GM23338 (cell line): Measurements from ENCODE around the gene CEP85. TPM values are rescaled to one million over a fixed set of nuclear protein-coding genes. Genes with fewer than 3 reads are reported as not detected.

Source experiments
- ATAC-seq: fragments of 200-7000 bp; cut with Tn5 transposase; 3 replicates; pipeline ENCODE4 v1.9.1; 2020
- DNase-seq: peaks from one replicate; pipeline ENCODE4 v3.0.0-alpha.2; 2015; ENCODE audit warnings: low spot score
- H2AFZ ChIP-seq: fragments of 200-600 bp; sonication (generic); 2 replicates; pipeline ENCODE4 v1.8.0; 2016; ENCODE audit warnings: antibody characterized with exemption, mild to moderate bottlenecking, moderate library complexity
- H3F3A ChIP-seq: fragments of 200-600 bp; sonication (generic); replicated peaks from 2 replicates; pipeline ENCODE4 v1.8.0; 2017; ENCODE audit warnings: antibody characterized with exemption, mixed run types, low read depth
- H3K27ac ChIP-seq: fragments of 200-600 bp; sonication (generic); 2 replicates; pipeline ENCODE4 v1.6.1; 2016; ENCODE audit warnings: low read depth
- H3K27me3 ChIP-seq: fragments of 200-600 bp; sonication (generic); 2 replicates; pipeline ENCODE4 v1.8.0; 2016; ENCODE audit warnings: mild to moderate bottlenecking, mixed run types, moderate library complexity; ENCODE audit not compliant: insufficient read depth
- H3K36me3 ChIP-seq: fragments of 200-600 bp; sonication (generic); 2 replicates; pipeline ENCODE4 v1.8.0; 2016; ENCODE audit warnings: mild to moderate bottlenecking; ENCODE audit not compliant: insufficient read depth
- H3K4me1 ChIP-seq: fragments of 200-600 bp; sonication (generic); 2 replicates; pipeline ENCODE4 v1.8.0; 2016; ENCODE audit warnings: mild to moderate bottlenecking, moderate library complexity; ENCODE audit not compliant: insufficient read depth
- H3K4me2 ChIP-seq: fragments of 200-600 bp; sonication (generic); 2 replicates; pipeline ENCODE4 v1.7.1; 2017; ENCODE audit warnings: mixed run types
- H3K4me3 ChIP-seq: fragments of 200-600 bp; sonication (generic); 2 replicates; pipeline ENCODE4 v1.6.1; 2016; ENCODE audit warnings: mixed run types
- H3K79me2 ChIP-seq: fragments of 200-600 bp; sonication (generic); replicated peaks from 2 replicates; pipeline ENCODE4 v1.8.0; 2017; ENCODE audit warnings: mild to moderate bottlenecking; ENCODE audit not compliant: insufficient read depth
- H3K9me2 ChIP-seq: fragments of 200-600 bp; sonication (generic); 2 replicates; pipeline ENCODE4 v1.8.0; 2017; ENCODE audit not compliant: insufficient read depth
- H4K20me1 ChIP-seq: fragments of 200-600 bp; sonication (generic); replicated peaks from 2 replicates; pipeline ENCODE4 v1.8.0; 2017; ENCODE audit warnings: mild to moderate bottlenecking; ENCODE audit not compliant: insufficient read depth
- H3K27ac Mint-ChIP-seq: 2 replicates; pipeline ENCODE4 v1.8.0; 2020; ENCODE audit warnings: inconsistent platforms, mild to moderate bottlenecking, moderate library complexity, mixed read lengths
- H3K27me3 Mint-ChIP-seq: 3 replicates; pipeline ENCODE4 v1.8.0; 2022; ENCODE audit warnings: low read depth, mild to moderate bottlenecking, moderate library complexity, mixed read lengths, inconsistent platforms; ENCODE audit not compliant: insufficient read depth, poor library complexity
- H3K36me3 Mint-ChIP-seq: 3 replicates; pipeline ENCODE4 v1.8.0; 2021; ENCODE audit warnings: low read depth, mild to moderate bottlenecking, inconsistent platforms, moderate library complexity, mixed read lengths
- H3K4me1 Mint-ChIP-seq: 3 replicates; pipeline ENCODE4 v1.8.0; 2020; ENCODE audit warnings: mild to moderate bottlenecking, inconsistent platforms, mixed read lengths
- H3K4me3 Mint-ChIP-seq: 3 replicates; pipeline ENCODE4 v1.8.0; 2021; ENCODE audit warnings: moderate library complexity, mild to moderate bottlenecking, inconsistent platforms, mixed read lengths
- H3K9me3 Mint-ChIP-seq: 3 replicates; pipeline ENCODE4 v1.8.0; 2020; ENCODE audit warnings: moderate library complexity, mild to moderate bottlenecking, inconsistent platforms, mixed read lengths
- EZH2 ChIP-seq: fragments of 200-600 bp; sonication (generic); IDR thresholded peaks from one replicate; pipeline ENCODE4 v1.8.0; 2017; ENCODE audit warnings: antibody characterized with exemption, mild to moderate bottlenecking, low read depth; ENCODE audit not compliant: unreplicated experiment
- EZH2phosphoT487 ChIP-seq: fragments of 200-600 bp; sonication (generic); IDR thresholded peaks from one replicate; pipeline ENCODE4 v1.8.1; 2018; ENCODE audit warnings: antibody characterized with exemption; ENCODE audit not compliant: unreplicated experiment
- JUNB ChIP-seq: IDR thresholded peaks from one replicate; pipeline ENCODE4 v1.6.1; 2016; ENCODE audit warnings: antibody characterized with exemption; ENCODE audit not compliant: unreplicated experiment
- NANOG ChIP-seq: IDR thresholded peaks from 2 replicates; pipeline ENCODE4 v1.6.1; 2016; ENCODE audit warnings: antibody characterized with exemption, borderline replicate concordance
- POLR2AphosphoS5 ChIP-seq: IDR thresholded peaks from 2 replicates; pipeline ENCODE4 v1.6.1; 2016; ENCODE audit warnings: antibody characterized with exemption, low read depth
- STAT1 ChIP-seq: IDR thresholded peaks from one replicate; pipeline ENCODE4 v1.6.1; 2016; ENCODE audit warnings: antibody characterized with exemption; ENCODE audit not compliant: unreplicated experiment
- ZNF114 ChIP-seq: fragments of 250-450 bp; sonication (Bioruptor Pico); IDR thresholded peaks from 2 replicates; pipeline ENCODE4 v1.5.0; 2020; ENCODE audit warnings: mild to moderate bottlenecking, moderate library complexity
- ZNF331 ChIP-seq: fragments of 250-450 bp; sonication (Bioruptor Pico); IDR thresholded peaks from 2 replicates; pipeline ENCODE4 v1.5.0; 2020; ENCODE audit warnings: low read depth, mild to moderate bottlenecking, moderate library complexity
- polyA plus RNA-seq: library from polyadenylated mRNA; unstranded; fragments of >200 nt; fragmentation: Nextera tagmentation; extraction: Ambion mirVana; gene quantifications from 2 replicates; pipeline ENCODE4 v1.2.1, GENCODE V29; 2016
- total RNA-seq: library from RNA; depleted of rRNA; stranded (reverse); fragments of >200 nt; shearing (Covaris generic); gene quantifications from 2 replicates; pipeline ENCODE4 v1.2.3, GENCODE V29; 2014
- TF ChIP-seq, protein P1 (sequence below): IDR thresholded peaks from one replicate; pipeline ENCODE4 v1.6.1; 2018; ENCODE audit warnings: antibody characterized with exemption; ENCODE audit not compliant: unreplicated experiment

The CEP85 gene
- total and polyA plus RNA-seq, 2 experiments from 2014 or later: 12.8 to 36.8 TPM

DNA sequence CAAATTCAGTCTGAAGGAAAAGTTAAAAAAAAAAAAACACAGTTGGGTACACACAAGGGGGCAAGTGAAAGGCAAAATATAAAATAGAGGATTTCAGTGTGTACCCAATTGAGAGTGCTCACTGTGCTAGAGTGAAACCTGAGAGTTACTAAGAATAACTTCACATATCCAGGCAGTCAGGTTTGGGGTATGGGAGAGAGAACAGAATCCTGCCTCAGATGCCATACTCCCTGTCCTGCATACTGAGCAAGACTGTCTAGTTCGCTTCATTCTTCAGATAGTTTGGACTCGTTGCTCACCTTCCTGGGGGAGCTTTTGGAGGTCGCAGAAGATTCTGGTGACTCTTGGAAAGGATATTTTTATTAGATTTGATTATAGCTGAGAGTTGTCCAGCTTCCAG, 20.4 kb downstream of the CEP85 start:
- Mint-ChIP-seq H3K4me3 (no peak overlapping the region), H3K4me1 (no peaks in the 10 kb centered on the region), H3K27me3 (peaks cover 4% of the 10 kb centered on the region), H3K9me3 (peaks cover 6% of the 10 kb centered on the region; the same call in 2 of the 3 replicates), H3K36me3 (peaks cover 78% of the 10 kb centered on the region), H3K27ac (no peak overlapping the region)
- DNase-seq (no peak), ATAC-seq (no peak)
- no peaks in the 10 kb centered on the region for H3F3A ChIP-seq
- H4K20me1 ChIP-seq: peaks cover 36% of the 10 kb centered on the region
- peaks cover 50% of the 10 kb centered on the region for H3K36me3 ChIP-seq
- no peaks in the 10 kb centered on the region for H3K9me2 ChIP-seq
- no peak overlapping the region for H3K27ac ChIP-seq
- H3K4me1 ChIP-seq: no peaks in the 10 kb centered on the region
- H3K4me2 ChIP-seq: no peak overlapping the region
- H3K4me3 ChIP-seq: no peak overlapping the region
- peaks cover 33% of the 10 kb centered on the region for H3K79me2 ChIP-seq
- TF ChIP-seq EZH2phosphoT487: no peak
- no peak for TF ChIP-seq STAT1
- H2AFZ ChIP-seq: no peak overlapping the region
- no peaks in the 10 kb centered on the region for H3K27me3 ChIP-seq

DNA sequence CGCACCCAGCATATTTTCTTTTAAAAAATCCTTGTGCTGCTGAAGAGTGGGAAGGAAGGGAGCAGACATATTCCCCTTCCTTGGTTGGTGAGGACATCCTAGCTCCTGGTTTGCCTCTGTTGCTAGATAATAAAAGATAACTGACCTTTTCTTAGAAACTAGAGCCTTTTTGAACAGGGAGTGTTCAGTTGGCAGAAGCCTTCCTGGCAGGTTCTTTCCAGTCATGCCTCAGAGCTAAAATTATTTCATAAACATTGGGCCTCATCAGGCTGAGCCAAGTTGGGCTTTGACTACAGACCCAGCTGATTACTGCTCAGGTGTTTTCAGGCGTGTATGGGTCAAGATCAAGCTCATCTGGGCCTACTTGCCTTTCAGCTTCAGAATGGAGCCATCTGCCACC, 23.2 kb downstream of the CEP85 start:
- Histone ChIP-seq H3K4me1 (no peaks in the 10 kb centered on the region), H3K79me2 (peaks cover 19% of the 10 kb centered on the region), H3K27me3 (no peaks in the 10 kb centered on the region), H3K36me3 (peaks cover 61% of the 10 kb centered on the region), H3F3A (no peaks in the 10 kb centered on the region), H3K9me2 (no peaks in the 10 kb centered on the region), H4K20me1 (peaks cover 32% of the 10 kb centered on the region), H2AFZ (no peak overlapping the region), H3K4me2 (no peak overlapping the region), H3K27ac (no peak overlapping the region), H3K4me3 (no peak overlapping the region)
- no peaks in the 10 kb centered on the region for H3K9me3 Mint-ChIP-seq
- ATAC-seq (no peak), DNase-seq (no peak)
- no peaks in the 10 kb centered on the region for H3K4me1 Mint-ChIP-seq
- peaks cover 80% of the 10 kb centered on the region for H3K36me3 Mint-ChIP-seq
- H3K27me3 Mint-ChIP-seq: peaks cover 4% of the 10 kb centered on the region
- H3K27ac Mint-ChIP-seq: no peak overlapping the region
- H3K4me3 Mint-ChIP-seq: no peak overlapping the region
- TF ChIP-seq STAT1 (no peak), POLR2AphosphoS5 (no peak), EZH2 (no peak), JUNB (no peak), ZNF331 (CRISPR knock-in tag) (no peak), NANOG (no peak), ZNF114 (no peak)

DNA sequence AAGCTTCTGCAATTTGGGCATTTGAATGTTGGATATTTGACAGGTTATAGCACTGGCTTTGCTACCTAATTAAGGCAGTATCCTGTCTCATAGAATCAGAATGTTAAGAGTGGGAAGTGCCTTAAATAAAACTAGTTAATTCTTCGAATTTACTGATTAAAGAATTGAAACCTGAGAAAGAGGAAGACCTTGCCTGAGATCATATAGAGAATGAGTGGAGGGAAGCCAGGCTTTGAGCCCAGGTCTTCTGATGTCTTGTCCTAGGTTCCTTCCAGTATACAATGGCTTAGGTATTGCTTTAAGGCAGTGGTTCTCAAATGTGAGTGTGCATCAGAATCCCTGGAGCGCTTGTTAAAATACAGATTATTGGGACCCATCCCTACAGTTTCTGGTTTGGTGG, 25.0 kb downstream of the CEP85 start:
- peaks cover 86% of the 10 kb centered on the region for H3K36me3 Mint-ChIP-seq
- Histone ChIP-seq H3K27ac (no peak overlapping the region), H3K79me2 (peaks cover 2% of the 10 kb centered on the region; the same call in 1 of the 2 replicates), H3K9me2 (no peaks in the 10 kb centered on the region), H3K27me3 (no peaks in the 10 kb centered on the region), H3K4me2 (no peak overlapping the region), H3K36me3 (peaks cover 70% of the 10 kb centered on the region), H4K20me1 (peaks cover 32% of the 10 kb centered on the region), H3K4me1 (no peaks in the 10 kb centered on the region), H2AFZ (no peak overlapping the region), H3F3A (no peaks in the 10 kb centered on the region), H3K4me3 (no peak overlapping the region)
- no peaks in the 10 kb centered on the region for H3K9me3 Mint-ChIP-seq
- TF ChIP-seq, protein P1, sequence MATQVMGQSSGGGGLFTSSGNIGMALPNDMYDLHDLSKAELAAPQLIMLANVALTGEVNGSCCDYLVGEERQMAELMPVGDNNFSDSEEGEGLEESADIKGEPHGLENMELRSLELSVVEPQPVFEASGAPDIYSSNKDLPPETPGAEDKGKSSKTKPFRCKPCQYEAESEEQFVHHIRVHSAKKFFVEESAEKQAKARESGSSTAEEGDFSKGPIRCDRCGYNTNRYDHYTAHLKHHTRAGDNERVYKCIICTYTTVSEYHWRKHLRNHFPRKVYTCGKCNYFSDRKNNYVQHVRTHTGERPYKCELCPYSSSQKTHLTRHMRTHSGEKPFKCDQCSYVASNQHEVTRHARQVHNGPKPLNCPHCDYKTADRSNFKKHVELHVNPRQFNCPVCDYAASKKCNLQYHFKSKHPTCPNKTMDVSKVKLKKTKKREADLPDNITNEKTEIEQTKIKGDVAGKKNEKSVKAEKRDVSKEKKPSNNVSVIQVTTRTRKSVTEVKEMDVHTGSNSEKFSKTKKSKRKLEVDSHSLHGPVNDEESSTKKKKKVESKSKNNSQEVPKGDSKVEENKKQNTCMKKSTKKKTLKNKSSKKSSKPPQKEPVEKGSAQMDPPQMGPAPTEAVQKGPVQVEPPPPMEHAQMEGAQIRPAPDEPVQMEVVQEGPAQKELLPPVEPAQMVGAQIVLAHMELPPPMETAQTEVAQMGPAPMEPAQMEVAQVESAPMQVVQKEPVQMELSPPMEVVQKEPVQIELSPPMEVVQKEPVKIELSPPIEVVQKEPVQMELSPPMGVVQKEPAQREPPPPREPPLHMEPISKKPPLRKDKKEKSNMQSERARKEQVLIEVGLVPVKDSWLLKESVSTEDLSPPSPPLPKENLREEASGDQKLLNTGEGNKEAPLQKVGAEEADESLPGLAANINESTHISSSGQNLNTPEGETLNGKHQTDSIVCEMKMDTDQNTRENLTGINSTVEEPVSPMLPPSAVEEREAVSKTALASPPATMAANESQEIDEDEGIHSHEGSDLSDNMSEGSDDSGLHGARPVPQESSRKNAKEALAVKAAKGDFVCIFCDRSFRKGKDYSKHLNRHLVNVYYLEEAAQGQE: no peak
- TF ChIP-seq ZNF331 (CRISPR knock-in tag): no peak
- TF ChIP-seq POLR2AphosphoS5: no peak
- H3K27ac Mint-ChIP-seq: no peak overlapping the region
- peaks cover 4% of the 10 kb centered on the region for H3K27me3 Mint-ChIP-seq
- DNase-seq (no peak), ATAC-seq (no peak)
- H3K4me1 Mint-ChIP-seq: no peaks in the 10 kb centered on the region
- no peak overlapping the region for H3K4me3 Mint-ChIP-seq
